Ishikawa (cell line): ENCODE results near the gene DCST2.
A peak's percentile ranks its signal among the peaks of the same experiment; 100 is the strongest.

Experiments used
- CEBPB ChIP-seq: IDR thresholded peaks from 2 replicates; pipeline ENCODE4 v1.6.1; 2012
- CREB1 ChIP-seq: IDR thresholded peaks from 2 replicates; pipeline ENCODE4 v1.6.1; 2012; ENCODE audit warnings: low read depth
- EGR1 ChIP-seq: IDR thresholded peaks from 2 replicates; pipeline ENCODE4 v1.6.1; 2012
- EP300 ChIP-seq: IDR thresholded peaks from 2 replicates; pipeline ENCODE4 v1.6.1; 2012; ENCODE audit warnings: borderline replicate concordance
- FOXM1 ChIP-seq: IDR thresholded peaks from 2 replicates; pipeline ENCODE4 v1.6.1; 2012; ENCODE audit warnings: low read depth, borderline replicate concordance
- NFIC ChIP-seq: IDR thresholded peaks from 2 replicates; pipeline ENCODE4 v1.6.1; 2012
- RAD21 ChIP-seq: IDR thresholded peaks from 2 replicates; pipeline ENCODE4 v1.6.1; 2012; ENCODE audit warnings: low read depth
- REST ChIP-seq: IDR thresholded peaks from 2 replicates; pipeline ENCODE4 v1.6.1; 2012; ENCODE audit warnings: low read depth, mild to moderate bottlenecking
- TAF1 ChIP-seq: IDR thresholded peaks from 2 replicates; pipeline ENCODE4 v1.6.1; 2012; ENCODE audit warnings: low read depth, mild to moderate bottlenecking
- TCF12 ChIP-seq: IDR thresholded peaks from 2 replicates; pipeline ENCODE4 v1.6.1; 2012; ENCODE audit warnings: low read depth
- TEAD4 ChIP-seq: IDR thresholded peaks from 2 replicates; pipeline ENCODE4 v1.6.1; 2012
- USF1 ChIP-seq: IDR thresholded peaks from 2 replicates; pipeline ENCODE4 v1.6.1; 2012
- YY1 ChIP-seq: IDR thresholded peaks from 2 replicates; pipeline ENCODE4 v1.6.1; 2012; ENCODE audit warnings: low read depth
- ZBTB7A ChIP-seq: IDR thresholded peaks from 2 replicates; pipeline ENCODE4 v1.6.1; 2012; ENCODE audit warnings: low read depth
- TF ChIP-seq, protein P1 (sequence below): IDR thresholded peaks from 2 replicates; pipeline ENCODE4 v1.6.1; 2012

The DCST2 gene

GRCh38 chr1:155068599-155068998, 35.0 kb upstream of the DCST2 start:
- TF ChIP-seq FOXM1: no peak
- TF ChIP-seq RAD21: no peak
- no peak for TF ChIP-seq REST
- TF ChIP-seq EP300: no peak
- no peak for TF ChIP-seq NFIC
- TF ChIP-seq, protein P1, sequence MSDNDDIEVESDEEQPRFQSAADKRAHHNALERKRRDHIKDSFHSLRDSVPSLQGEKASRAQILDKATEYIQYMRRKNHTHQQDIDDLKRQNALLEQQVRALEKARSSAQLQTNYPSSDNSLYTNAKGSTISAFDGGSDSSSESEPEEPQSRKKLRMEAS: no peak
- TF ChIP-seq EGR1: no peak
- no peak for TF ChIP-seq USF1
- no peak for TF ChIP-seq CEBPB
- no peak for TF ChIP-seq ZBTB7A
- TF ChIP-seq CREB1: no peak
- TF ChIP-seq TCF12: no peak
- no peak for TF ChIP-seq TAF1
- TF ChIP-seq YY1: no peak
- TF ChIP-seq TEAD4: no peak

GRCh38 chr1:155066777-155067176, 33.2 kb upstream of the DCST2 start:
- TF ChIP-seq TEAD4: no peak
- no peak for TF ChIP-seq EGR1
- TF ChIP-seq, protein P1: no peak
- no peak for TF ChIP-seq EP300
- TF ChIP-seq USF1: no peak
- TF ChIP-seq ZBTB7A: no peak
- no peak for TF ChIP-seq CREB1
- TF ChIP-seq CEBPB: no peak
- no peak for TF ChIP-seq REST
- no peak for TF ChIP-seq TCF12
- TF ChIP-seq FOXM1: no peak
- no peak for TF ChIP-seq RAD21

DNA sequence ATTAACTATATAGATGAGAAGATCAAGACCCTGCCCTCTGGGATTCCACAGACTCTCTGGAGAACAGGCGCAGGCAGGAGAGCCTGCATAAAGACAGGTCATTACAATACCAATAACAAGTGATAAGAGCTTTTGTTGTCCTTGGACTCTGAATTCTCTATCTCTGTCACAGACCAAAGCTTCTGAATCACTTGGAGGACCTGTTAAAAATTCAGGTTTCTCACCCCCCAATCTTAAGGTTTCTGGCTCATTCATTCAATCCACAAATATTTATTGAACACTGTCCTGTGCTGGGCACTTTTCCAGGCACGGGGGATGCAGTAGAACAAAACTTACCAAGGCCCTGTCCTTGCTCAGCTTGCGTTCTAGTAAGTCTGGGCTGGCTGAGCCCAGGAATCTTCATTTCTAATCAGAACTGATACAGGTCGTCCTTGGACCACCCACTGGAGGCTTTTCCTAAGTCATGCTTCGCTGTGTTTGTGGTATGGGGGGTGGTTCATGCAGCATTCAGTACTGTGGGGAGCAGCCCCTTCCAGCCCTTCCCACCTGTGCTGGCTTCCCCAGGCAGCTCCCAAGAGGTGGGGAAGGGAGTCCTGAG, 31.4 kb upstream of the DCST2 start:
- TF ChIP-seq CREB1: no peak

DNA sequence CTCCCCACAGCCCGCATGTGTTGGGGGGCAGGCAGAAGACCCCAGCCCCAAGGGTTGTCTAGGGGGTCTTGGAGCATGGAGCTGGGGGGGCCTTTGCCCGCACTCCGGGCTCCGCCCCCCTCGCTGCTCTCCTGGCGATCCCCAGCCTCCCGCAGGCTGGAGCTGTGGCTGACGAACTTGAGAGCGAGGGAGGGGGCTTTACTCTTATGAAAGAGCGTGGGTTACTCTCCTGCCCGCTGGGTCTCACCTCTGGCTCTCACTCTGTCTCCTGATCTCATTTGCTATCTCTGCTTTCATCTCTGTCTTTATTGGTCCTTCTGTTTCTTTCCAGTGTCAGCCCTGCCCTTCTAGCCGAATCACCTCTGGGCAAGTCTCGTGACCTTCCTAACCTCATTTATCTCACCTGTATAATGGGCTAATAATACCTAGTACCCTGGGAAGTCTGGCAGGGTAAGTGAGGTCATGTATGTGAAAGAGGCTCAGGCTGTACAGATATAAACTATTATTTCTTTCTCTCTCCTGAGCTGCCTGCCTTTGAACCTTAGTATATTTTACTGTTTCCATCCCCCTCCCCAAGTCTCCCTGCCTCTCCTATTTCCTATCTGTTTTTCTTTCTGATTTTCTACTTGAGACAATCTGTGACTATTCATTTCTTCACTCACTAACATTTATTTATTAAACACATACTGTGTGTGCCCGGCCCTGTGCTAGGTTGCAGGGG, 30.7 kb upstream of the DCST2 start:
- TF ChIP-seq NFIC: no peak
- peak; percentile 54 for TF ChIP-seq USF1

- TF ChIP-seq NFIC (peak; percentile 13; the same call in 1 of the 2 replicates), TEAD4 (no peak), ZBTB7A (no peak), TCF12 (no peak), TAF1 (peak; percentile 74), YY1 (no peak), EGR1 (no peak)
- TF ChIP-seq, protein P1: no peak
Measured at GRCh38 chr1:155063550-155064110, 30.0 kb upstream of the DCST2 start, which contains the start of gene EFNA4. Gene EFNA4 (plus strand): TSS chr1:155063740. CDS start chr1:155063824, 84 bp downstream.
